COLO668 (cell line): ENCODE data around the gene TRA2B.
"Not testable (repeated sequence)": the region's sequence is repeated elsewhere in the genome, so short reads cannot be mapped to it uniquely, and the experiment has no call there.

Experiments used
- DNase-seq: peaks from one replicate; lab custom pipeline; 2025; ENCODE audit not compliant: unreplicated experiment; lab: John Stamatoyannopoulos, UW

The TRA2B gene

DNA sequence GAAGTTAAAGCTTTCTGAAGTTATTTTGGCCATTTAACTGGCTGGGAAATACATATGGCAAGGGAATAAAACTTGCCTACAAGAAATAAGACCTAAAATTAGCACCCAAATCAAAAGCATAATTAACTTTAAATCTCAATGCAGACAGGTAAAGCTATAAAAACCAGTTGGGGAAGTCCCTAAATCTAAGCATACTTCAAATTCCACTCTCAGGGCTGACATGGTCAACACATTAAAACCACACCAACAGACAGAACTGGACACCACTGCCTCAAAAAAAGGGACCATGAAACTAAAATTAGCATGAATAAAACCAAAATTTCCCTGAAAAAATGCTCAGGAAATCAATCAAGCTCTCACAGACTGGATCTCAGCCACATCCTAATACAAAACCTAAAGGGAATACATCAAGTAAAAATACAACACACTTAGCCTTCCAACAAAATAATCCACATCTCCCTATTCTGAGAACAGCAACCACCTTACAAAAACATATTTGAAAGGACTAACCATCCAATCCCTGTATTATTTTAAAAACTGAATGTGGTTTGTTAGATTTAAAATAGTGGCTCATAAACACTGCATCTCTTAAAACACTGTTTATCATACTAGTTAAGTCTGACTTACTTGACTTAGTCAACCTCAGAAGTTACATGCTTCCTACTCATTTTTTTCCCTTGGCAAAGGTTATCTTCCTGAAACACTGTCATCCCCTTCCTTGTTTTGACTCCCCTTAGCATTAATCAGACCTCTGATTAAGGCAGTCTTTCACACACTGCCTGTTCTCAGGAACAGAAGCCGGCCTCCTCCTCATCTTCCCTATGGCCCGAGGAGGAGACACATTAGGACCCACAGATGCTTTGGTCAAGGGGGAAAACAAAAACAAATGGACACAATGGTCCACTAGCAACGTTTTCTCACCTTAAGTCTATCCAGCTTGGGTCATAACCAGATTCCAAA, 8.3 kb downstream of the TRA2B start:
- no peak for DNase-seq

GRCh38 chr3:185928496-185928895, 9.3 kb downstream of the TRA2B start:
- no peak for DNase-seq

- DNase-seq, result no peak
These were observed 10.2 kb downstream of the TRA2B start for GRCh38 chr3:185927501-185928200.

GRCh38 chr3:185926445-185926844, 11.4 kb downstream of the TRA2B start:
- DNase-seq, result no peak

GRCh38 chr3:185925353-185925752, 12.5 kb downstream of the TRA2B start:
- DNase-seq, result no peak

- DNase-seq, result no peak
These were observed 13.4 kb downstream of the TRA2B start for GRCh38 chr3:185924375-185924774.

- no peak for DNase-seq
These were observed 17.6 kb downstream of the TRA2B start for GRCh38 chr3:185920184-185920583.

GRCh38 chr3:185916042-185916833, 21.6 kb downstream of the TRA2B start:
- no peak for DNase-seq

DNA sequence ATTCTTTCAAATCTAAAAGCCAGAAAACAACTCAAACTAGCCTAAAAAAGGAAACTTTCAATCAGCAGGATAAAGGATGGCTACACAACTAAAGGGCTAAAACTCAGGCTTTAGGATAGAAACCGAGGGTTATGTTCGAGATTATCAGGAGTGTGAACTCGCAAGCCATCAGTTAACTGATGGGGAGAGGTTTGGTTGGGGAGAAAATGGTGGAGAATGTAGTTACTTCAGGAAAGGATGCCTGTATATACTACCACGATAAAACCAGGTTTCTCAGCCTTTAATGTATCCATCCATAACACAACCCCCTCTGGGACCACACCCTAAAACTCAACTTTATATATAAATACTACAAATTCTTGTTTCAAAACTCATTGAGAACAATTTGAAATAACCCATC, 22.2 kb downstream of the TRA2B start:
- no peak for DNase-seq

GRCh38 chr3:185914911-185915629, 22.7 kb downstream of the TRA2B start:
- no peak for DNase-seq

DNA sequence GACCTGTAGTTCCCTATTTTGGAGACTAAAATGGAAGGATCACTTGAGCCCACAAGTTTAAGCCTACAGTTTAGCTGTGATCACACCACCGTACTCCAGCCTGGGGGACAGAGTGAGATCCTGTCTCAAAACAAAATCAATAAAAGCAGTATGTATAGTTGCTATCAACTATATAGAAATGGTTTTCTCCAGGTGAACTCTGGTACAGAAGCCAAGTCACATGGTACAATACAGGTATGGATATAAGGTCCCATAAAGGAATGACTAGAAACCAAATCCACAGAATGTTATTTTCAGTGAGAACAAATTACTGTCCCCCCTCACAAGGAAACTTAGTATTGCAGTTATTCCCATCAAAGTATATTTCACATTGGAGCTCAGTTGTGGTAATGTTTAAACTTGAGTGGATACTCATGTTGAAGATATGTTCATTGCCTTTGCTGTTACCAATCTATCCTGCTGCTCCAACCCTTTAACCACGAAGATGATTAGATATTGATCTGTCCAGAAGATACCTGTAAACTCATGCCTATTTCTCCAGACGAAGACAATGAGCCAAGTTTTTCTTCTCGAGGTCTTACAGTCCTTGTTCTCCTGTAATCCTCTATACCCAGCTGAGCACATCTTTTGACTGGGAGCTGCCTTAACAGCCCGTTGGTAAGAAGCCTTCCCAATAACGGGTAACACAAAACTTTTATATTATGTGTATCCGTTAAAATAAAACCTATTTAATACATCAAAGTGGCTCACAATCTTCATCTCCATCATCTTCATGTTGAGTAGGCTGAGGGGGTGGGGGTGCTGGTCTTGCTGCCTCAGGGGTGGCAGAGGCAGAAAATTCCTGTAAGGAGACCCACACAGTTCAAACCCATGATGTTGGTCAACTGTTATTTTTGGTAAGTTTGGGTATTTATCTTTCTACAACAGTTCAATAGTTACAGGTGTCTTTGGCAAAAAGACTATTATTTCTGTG, 24.6 kb downstream of the TRA2B start:
- no peak for DNase-seq

- DNase-seq, result no peak
These were observed 25.3 kb downstream of the TRA2B start for GRCh38 chr3:185912512-185912911.

GRCh38 chr3:185911076-185911448, 26.8 kb downstream of the TRA2B start:
- not testable (repeated sequence) for DNase-seq

DNA sequence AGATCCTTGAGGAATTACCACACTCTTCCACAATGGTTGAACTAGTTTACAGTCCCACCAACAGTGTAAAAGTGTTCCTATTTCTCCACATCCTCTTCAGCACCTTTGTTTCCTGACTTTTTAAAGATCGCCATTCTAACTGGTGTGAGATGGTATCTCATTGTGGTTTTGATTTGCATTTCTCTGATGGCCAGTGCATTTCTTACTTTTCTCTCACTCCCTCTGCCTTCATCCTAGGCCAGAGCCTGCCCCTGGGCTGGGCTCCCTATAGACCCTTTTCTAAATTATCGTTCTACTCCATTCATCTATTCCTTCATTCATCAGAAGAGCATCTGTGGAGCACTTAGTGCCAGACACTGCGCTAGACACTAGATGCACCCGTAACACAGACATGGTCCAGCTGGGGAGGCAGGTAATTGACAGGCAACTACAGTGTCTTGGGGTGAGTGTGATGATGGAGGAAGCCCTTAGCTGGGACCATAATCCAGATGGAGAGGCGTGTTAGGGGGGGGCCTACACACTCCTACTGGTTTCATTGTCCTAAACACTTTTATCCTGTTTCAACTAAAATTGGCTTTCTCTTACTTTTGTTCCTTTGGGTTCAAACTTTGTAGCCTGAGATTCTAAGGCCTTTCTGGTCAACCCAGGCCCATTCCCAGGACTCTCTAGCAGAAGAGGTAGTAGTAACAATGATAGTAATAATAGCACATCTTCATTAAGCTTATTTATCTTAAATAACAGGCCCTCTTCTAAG, 27.3 kb downstream of the TRA2B start:
- not testable (repeated sequence) for DNase-seq

- DNase-seq, result not testable (repeated sequence)
These were observed 27.9 kb downstream of the TRA2B start for GRCh38 chr3:185909913-185910312.

- DNase-seq, result no peak
These were observed 37.6 kb downstream of the TRA2B start for GRCh38 chr3:185900228-185900627.

DNA sequence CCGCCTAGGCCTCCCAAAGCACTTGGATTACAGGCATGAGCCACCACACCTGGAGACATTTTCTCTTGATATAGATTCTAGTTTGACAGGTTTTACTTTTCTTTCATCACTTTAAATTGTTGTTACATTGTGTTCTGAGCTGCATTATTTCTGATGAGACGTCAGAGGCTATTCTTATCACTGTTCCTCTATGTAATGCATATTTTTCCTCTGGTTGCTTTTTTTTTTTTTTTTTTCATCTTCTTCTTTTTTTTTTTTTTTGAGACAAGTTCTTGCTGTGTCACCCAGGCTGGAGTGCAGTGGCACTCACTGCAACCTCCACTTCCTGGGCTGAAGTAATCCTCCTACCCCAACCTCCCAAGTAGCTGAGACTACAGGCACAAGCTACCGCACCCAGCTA, 41.2 kb downstream of the TRA2B start:
- no peak for DNase-seq

DNA sequence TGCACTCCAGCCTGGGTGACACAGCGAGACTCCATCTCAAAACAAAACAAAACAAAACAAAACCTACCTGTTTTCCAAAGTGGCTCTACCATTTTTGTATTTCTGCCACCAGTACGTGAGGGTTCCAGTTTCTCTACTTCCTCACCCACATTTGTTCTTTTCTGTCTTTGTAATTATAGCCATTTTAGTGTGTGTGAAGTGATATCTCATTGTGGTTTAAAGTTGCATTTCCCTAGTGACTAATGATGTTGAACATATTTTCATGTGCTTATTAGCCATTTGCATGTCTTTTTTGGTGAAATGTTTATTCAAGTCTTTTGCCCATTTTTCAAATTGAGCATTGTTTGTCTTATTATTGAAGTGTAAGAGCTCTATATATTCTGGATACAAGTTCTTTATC, 50.7 kb downstream of the TRA2B start:
- DNase-seq, result no peak

GRCh38 chr3:185884641-185885040, 53.2 kb downstream of the TRA2B start:
- no peak for DNase-seq
